SIG-M5 treated with dmso at 0.1 percent for 504 hours (cell line): ENCODE data around the gene PTPRD.

ENCODE experiments used
- DNase-seq: peaks from one replicate; lab custom pipeline; 2025; ENCODE audit not compliant: unreplicated experiment; lab: John Stamatoyannopoulos, UW

Gene PTPRD

GRCh38 chr9:9621355-9621940, 991.4 kb downstream of the PTPRD start:
- DNase-seq: no peak

GRCh38 chr9:9620736-9621135, 992.1 kb downstream of the PTPRD start:
- DNase-seq: no peak

GRCh38 chr9:9615086-9615485, 997.7 kb downstream of the PTPRD start:
- DNase-seq: no peak

GRCh38 chr9:9614607-9615006, 998.2 kb downstream of the PTPRD start:
- no peak for DNase-seq

GRCh38 chr9:9612755-9613154, 1000.0 kb downstream of the PTPRD start:
- no peak for DNase-seq

GRCh38 chr9:9612270-9612669, 1000.5 kb downstream of the PTPRD start:
- DNase-seq: no peak

GRCh38 chr9:9605681-9606080, 1007.1 kb downstream of the PTPRD start:
- no peak for DNase-seq

GRCh38 chr9:9603345-9603744, 1009.5 kb downstream of the PTPRD start:
- no peak for DNase-seq

- DNase-seq: no peak
Observed at GRCh38 chr9:9598723-9599122, 1014.1 kb downstream of the PTPRD start.

- no peak for DNase-seq
Observed at GRCh38 chr9:9592104-9592503, 1020.7 kb downstream of the PTPRD start.

- DNase-seq: no peak
Observed at GRCh38 chr9:9585920-9586319, 1026.9 kb downstream of the PTPRD start.

- no peak for DNase-seq
Observed at GRCh38 chr9:9574080-9574479, 1038.7 kb downstream of the PTPRD start.

- no peak for DNase-seq
Observed at GRCh38 chr9:9565700-9566099, 1047.1 kb downstream of the PTPRD start.

- DNase-seq: no peak
Observed at GRCh38 chr9:9563817-9564216, 1049.0 kb downstream of the PTPRD start.

- no peak for DNase-seq
Observed at GRCh38 chr9:9560382-9561035, 1052.3 kb downstream of the PTPRD start.

- no peak for DNase-seq
Observed at GRCh38 chr9:9558907-9559306, 1053.9 kb downstream of the PTPRD start.

- DNase-seq: no peak
Observed at GRCh38 chr9:9557804-9558334, 1054.9 kb downstream of the PTPRD start.

GRCh38 chr9:9556865-9557803, 1055.7 kb downstream of the PTPRD start:
- no peak for DNase-seq

- no peak for DNase-seq
Observed at GRCh38 chr9:9552665-9553064, 1060.1 kb downstream of the PTPRD start.

GRCh38 chr9:9538766-9539165, 1074.0 kb downstream of the PTPRD start:
- no peak for DNase-seq

GRCh38 chr9:9538356-9538755, 1074.4 kb downstream of the PTPRD start:
- DNase-seq: no peak

- DNase-seq: no peak
Observed at GRCh38 chr9:9536523-9536922, 1076.3 kb downstream of the PTPRD start.
